GM18870 (cell line): ENCODE measurements around the gene RNU2-63P.
"Not testable (repeated sequence)": the region's sequence is repeated elsewhere in the genome, so short reads cannot be mapped to it uniquely, and the experiment has no call there.

Experiments used
- ATAC-seq: cut with Tn5 transposase; IDR thresholded peaks from one replicate; pipeline ENCODE4 v1.9.1; 2021; ENCODE audit warnings: moderate library complexity; ENCODE audit not compliant: unreplicated experiment

Gene RNU2-63P

GRCh38 chr2:87987473-87987872 is 28.9 kb downstream of the RNU2-63P start:
- ATAC-seq = not testable (repeated sequence)

GRCh38 chr2:87985902-87986301 is 30.4 kb downstream of the RNU2-63P start:
- peak; percentile 61 for ATAC-seq

GRCh38 chr2:87981182-87981581 is 35.2 kb downstream of the RNU2-63P start:
- ATAC-seq = not testable (repeated sequence)

- ATAC-seq = not testable (repeated sequence)
Observed at GRCh38 chr2:87972385-87972784, 44.0 kb downstream of the RNU2-63P start.
